HepG2 (cell line): ENCODE results near the gene TACO1. TPM values are rescaled to one million over a fixed set of nuclear protein-coding genes. Genes with fewer than 3 reads are reported as not detected.
A peak's percentile ranks its signal among the peaks of the same experiment; 100 is the strongest.

Experiments
- ATAC-seq: fragments of 200-7000 bp; cut with Tn5 transposase; 3 replicates; pipeline ENCODE4 v1.9.1; 2020; ENCODE audit warnings: mild to moderate bottlenecking, moderate library complexity
- BruUV-seq: library from RNA; stranded (reverse); fragments of 400-500 nt; replicated peaks from 2 replicates; lab custom pipeline; 2021; lab: Mats Ljungman, UMichigan
- CTCF ChIA-PET: fragments of 300-600 bp; formaldehyde crosslinking; extraction: SDS; loops from one replicate; lab custom pipeline; 2021; ENCODE audit warnings: low total read pairs, inconsistent platforms, low intra/inter-chr PET ratio; lab: Yijun Ruan, JAX
- POLR2A ChIA-PET: fragments of 350-600 bp; sonication (Branson Sonifier 250); formaldehyde crosslinking; loops from one replicate; lab custom pipeline; 2020; ENCODE audit warnings: antibody characterized with exemption, inconsistent platforms; lab: Yijun Ruan, JAX
- DNase-seq: peaks from one replicate; pipeline ENCODE4 v3.0.0-alpha.2; 2015; ENCODE audit warnings: low spot score
- FAIRE-seq: peaks from 3 replicates; lab custom pipeline; 2011; peaks lifted over from hg19 to GRCh38; lab: Jason Lieb, UNC
- H2AFZ ChIP-seq: one replicate; pipeline ENCODE4 v1.6.1; 2011; ENCODE audit warnings: low read length, inconsistent platforms
- H3K27ac ChIP-seq: fragments of 300-600 bp; 3 replicates; pipeline ENCODE4 v1.8.0; 2011; ENCODE audit warnings: mixed run types, mild to moderate bottlenecking, mixed read lengths, low read length, inconsistent platforms; ENCODE audit not compliant: insufficient read depth; ENCODE audit errors: extremely low read length
- H3K27me3 ChIP-seq, 2 experiments: fragments of 200-600 bp in 1 of 2; 2 replicates in 1 of 2; 3 replicates in 1 of 2; pipeline versions ENCODE4 v1.6.0 to v1.8.0; 2011; ENCODE audit warnings: low read length in 2 of 2, mild to moderate bottlenecking in 2 of 2, moderate library complexity in 2 of 2, inconsistent platforms in 1 of 2; ENCODE audit not compliant: insufficient read depth in 2 of 2, control insufficient read depth in 1 of 2
- H3K36me3 ChIP-seq, 2 experiments: fragments of 200-600 bp in 1 of 2; replicated peaks in 1 of 2; 2 replicates in 1 of 2; 3 replicates in 1 of 2; pipeline versions ENCODE4 v1.5.1 to v1.8.0; 2011; ENCODE audit warnings: low read length in 2 of 2, inconsistent platforms in 1 of 2; ENCODE audit not compliant: insufficient read depth in 2 of 2, control insufficient read depth in 1 of 2
- H3K4me1 ChIP-seq: 2 replicates; pipeline ENCODE4 v1.5.1; 2012; ENCODE audit warnings: low read length, inconsistent platforms; ENCODE audit not compliant: insufficient read depth
- H3K4me2 ChIP-seq: 2 replicates; pipeline ENCODE4 v1.6.0; 2011; ENCODE audit warnings: low read depth, low read length, inconsistent platforms
- H3K4me3 ChIP-seq, 3 experiments: fragments of 200-600 bp in 1 of 3; sonication (generic), shearing (Covaris generic) in 1 of 3; replicated peaks in 1 of 3; 2 replicates each; pipeline ENCODE4 v1.5.1; 2011 to 2016; ENCODE audit warnings: low read length in 3 of 3, inconsistent platforms in 2 of 3, low read depth in 2 of 3, mild to moderate bottlenecking in 2 of 3, control low read depth in 1 of 3, mixed read lengths in 1 of 3; ENCODE audit not compliant: insufficient read depth in 1 of 3
- H3K79me2 ChIP-seq: one replicate; pipeline ENCODE4 v1.6.1; 2011; ENCODE audit warnings: low read length, inconsistent platforms; ENCODE audit not compliant: insufficient read depth
- H3K9ac ChIP-seq: 2 replicates; pipeline ENCODE4 v1.6.0; 2011; ENCODE audit warnings: mild to moderate bottlenecking, low read depth, low read length, inconsistent platforms; ENCODE audit not compliant: insufficient read depth
- H3K9me3 ChIP-seq: 2 replicates; pipeline ENCODE4 v1.5.1; 2012; ENCODE audit warnings: mild to moderate bottlenecking, low read length
- H4K20me1 ChIP-seq: 2 replicates; pipeline ENCODE4 v1.6.0; 2011; ENCODE audit warnings: inconsistent platforms, mild to moderate bottlenecking, low read length, moderate library complexity; ENCODE audit not compliant: insufficient read depth
- KLF15 ChIP-seq: sonication (generic); formaldehyde crosslinking; IDR thresholded peaks from 2 replicates; pipeline ENCODE4 v1.8.1; 2023; ENCODE audit warnings: borderline replicate concordance, mild to moderate bottlenecking, inconsistent platforms, missing genetic modification reagents, mixed read lengths
- MED13 ChIP-seq: sonication (generic); formaldehyde crosslinking; IDR thresholded peaks from 2 replicates; pipeline ENCODE4 v1.5.0; 2020; ENCODE audit warnings: missing genetic modification reagents
- POLR2AphosphoS2 ChIP-seq: IDR thresholded peaks from 2 replicates; pipeline ENCODE4 v1.6.1; 2011; ENCODE audit warnings: low read depth, low read length, improper control_type of control experiment
- RCOR2 ChIP-seq: IDR thresholded peaks from 2 replicates; pipeline ENCODE4 v1.6.1; 2016; ENCODE audit warnings: missing biosample characterization, missing genetic modification reagents
- SRSF1 ChIP-seq: fragments of 200-400 bp; formaldehyde crosslinking; optimal IDR thresholded peaks from 2 replicates; pipeline ENCODE3; 2017; ENCODE audit warnings: mild to moderate bottlenecking, low read depth, low read length, moderate library complexity
- THYN1 ChIP-seq: sonication (generic); formaldehyde crosslinking; IDR thresholded peaks from 2 replicates; pipeline ENCODE4 v1.8.1; 2023; ENCODE audit warnings: low read depth, mild to moderate bottlenecking, moderate library complexity, missing genetic modification reagents, borderline replicate concordance
- ZNF263 ChIP-seq: sonication (generic); formaldehyde crosslinking; IDR thresholded peaks from 2 replicates; pipeline ENCODE4 v1.4.0; 2020; ENCODE audit warnings: missing genetic modification reagents
- ZNF652 ChIP-seq: IDR thresholded peaks from 2 replicates; pipeline ENCODE4 v1.6.1; 2016; ENCODE audit warnings: low read depth, borderline replicate concordance
- WGBS: methylation state at CpG from one replicate; pipeline ENCODE4 v1.1.6; 2017; ENCODE audit warnings: low lambda C conversion rate; 5-methylcytosine and 5-hydroxymethylcytosine counted together
- in situ Hi-C: cut with HindIII; loops from 2 replicates; pipeline ENCODE4 v1.10.0; 2017; ENCODE audit warnings: low pct_unique_long_range_greater_than_20kb; ENCODE audit not compliant: extremely low pct_ligation_motif_present
- intact Hi-C: fragments of 100-400 bp; cut with micrococcal nuclease; formaldehyde crosslinking; loops from one replicate; pipeline ENCODE4 v1.10.0; 2022; ENCODE audit not compliant: unreplicated experiment
- polyA plus RNA-seq, 8 experiments: library from polyadenylated mRNA; depleted of rRNA in 3 of 8; stranded (reverse) in 7 of 8; unstranded in 1 of 8; fragments of >200 nt; fragmentation: Illumina TruSeq in 4 of 8; extraction: Trizol in 4 of 8; gene quantifications; 2 replicates each; pipeline versions ENCODE4 v1.2.1 to v1.2.3, GENCODE V29; 2011 to 2016; ENCODE audit warnings: low read depth in 4 of 8, missing spikeins in 1 of 8, mixed read lengths in 1 of 8; ENCODE audit not compliant: insufficient read depth in 1 of 8
- total RNA-seq, 5 experiments: library from RNA; depleted of rRNA; stranded (reverse); fragments of >200 nt; fragmentation: Illumina TruSeq; extraction: Trizol; gene quantifications; 2 replicates each; pipeline ENCODE4 v1.2.3, GENCODE V29; 2016; ENCODE audit warnings: low read depth in 1 of 5
- TF ChIP-seq, protein P1 (sequence below): sonication (generic); formaldehyde crosslinking; IDR thresholded peaks from 2 replicates; pipeline ENCODE4 v1.4.0; 2020; ENCODE audit warnings: mild to moderate bottlenecking, missing genetic modification reagents
- TF ChIP-seq, protein P2 (sequence below): sonication (generic); formaldehyde crosslinking; IDR thresholded peaks from 2 replicates; pipeline ENCODE4 v1.5.1; 2020; ENCODE audit warnings: missing genetic modification reagents, mild to moderate bottlenecking, borderline replicate concordance
- TF ChIP-seq, protein P3 (sequence below): sonication (generic); formaldehyde crosslinking; IDR thresholded peaks from 2 replicates; pipeline ENCODE4 v1.5.1; 2020; ENCODE audit warnings: mild to moderate bottlenecking, missing genetic modification reagents, moderate library complexity

The TACO1 gene
- total and polyA plus RNA-seq, 2 of the 13 experiments (the other 11 are each of a cell fraction or from before 2014, with no cell fraction given), result 34.7 to 53.6 TPM

DNA sequence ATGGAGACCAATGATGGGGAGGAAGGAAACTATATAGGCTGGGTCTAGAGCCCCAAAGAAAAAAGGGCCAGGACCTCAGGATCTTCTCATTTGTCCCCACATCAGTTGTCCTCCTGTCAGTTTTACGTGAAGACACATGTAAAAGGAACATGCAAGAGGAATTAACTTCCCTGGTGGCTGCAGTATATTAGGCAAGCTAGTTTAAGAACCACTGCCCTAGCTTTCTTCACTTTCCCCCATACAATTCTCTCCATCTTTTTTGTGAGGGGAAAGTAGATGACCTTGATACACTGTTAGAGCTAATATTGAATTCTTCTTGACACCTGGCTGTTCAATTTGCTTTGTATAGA, 23.8 kb downstream of the TACO1 start:
- peaks cover 39% of the 10 kb centered on the region for H3K79me2 ChIP-seq
- ChIA-PET CTCF (no interaction called here), POLR2A (no interaction called here)
- FAIRE-seq (no peak), DNase-seq (no peak), ATAC-seq (no peak)
- TF ChIP-seq KLF15 (CRISPR knock-in tag) (no peak), ZNF652 (CRISPR knock-in tag) (no peak), SRSF1 (no peak), POLR2AphosphoS2 (no peak)
- TF ChIP-seq, protein P1, sequence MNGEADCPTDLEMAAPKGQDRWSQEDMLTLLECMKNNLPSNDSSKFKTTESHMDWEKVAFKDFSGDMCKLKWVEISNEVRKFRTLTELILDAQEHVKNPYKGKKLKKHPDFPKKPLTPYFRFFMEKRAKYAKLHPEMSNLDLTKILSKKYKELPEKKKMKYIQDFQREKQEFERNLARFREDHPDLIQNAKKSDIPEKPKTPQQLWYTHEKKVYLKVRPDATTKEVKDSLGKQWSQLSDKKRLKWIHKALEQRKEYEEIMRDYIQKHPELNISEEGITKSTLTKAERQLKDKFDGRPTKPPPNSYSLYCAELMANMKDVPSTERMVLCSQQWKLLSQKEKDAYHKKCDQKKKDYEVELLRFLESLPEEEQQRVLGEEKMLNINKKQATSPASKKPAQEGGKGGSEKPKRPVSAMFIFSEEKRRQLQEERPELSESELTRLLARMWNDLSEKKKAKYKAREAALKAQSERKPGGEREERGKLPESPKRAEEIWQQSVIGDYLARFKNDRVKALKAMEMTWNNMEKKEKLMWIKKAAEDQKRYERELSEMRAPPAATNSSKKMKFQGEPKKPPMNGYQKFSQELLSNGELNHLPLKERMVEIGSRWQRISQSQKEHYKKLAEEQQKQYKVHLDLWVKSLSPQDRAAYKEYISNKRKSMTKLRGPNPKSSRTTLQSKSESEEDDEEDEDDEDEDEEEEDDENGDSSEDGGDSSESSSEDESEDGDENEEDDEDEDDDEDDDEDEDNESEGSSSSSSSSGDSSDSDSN (CRISPR knock-in tag), result no peak
- in situ Hi-C loops, result no loop called here
- intact Hi-C loops, result loop anchor here (5.0 kb wide), 1 partner anchor 53 kb away; no protein-coding TSS in a partner anchor
- no peak overlapping the region for H2AFZ ChIP-seq
- peak overlapping the region; percentile 85 for H3K4me2 ChIP-seq
- H4K20me1 ChIP-seq, result peaks cover 7% of the 10 kb centered on the region; the same call in 1 of the 2 replicates
- 100% methylated on average over 1 of the region's 1 CpG for WGBS
- H3K27me3 ChIP-seq, result no peaks in the 10 kb centered on the region
- peaks cover 47% of the 10 kb centered on the region for H3K4me1 ChIP-seq
- H3K9me3 ChIP-seq, result no peaks in the 10 kb centered on the region
- H3K36me3 ChIP-seq, result 0 out of 5 replicates have a peak, but pooled peaks cover 0 to 3% of the 10 kb centered on the region in 2 experiments
- H3K4me3 ChIP-seq, result no peak overlapping the region
- BruUV-seq, result no TSS peak
- no peak overlapping the region for H3K9ac ChIP-seq
- H3K27ac ChIP-seq, result no peak overlapping the region

DNA sequence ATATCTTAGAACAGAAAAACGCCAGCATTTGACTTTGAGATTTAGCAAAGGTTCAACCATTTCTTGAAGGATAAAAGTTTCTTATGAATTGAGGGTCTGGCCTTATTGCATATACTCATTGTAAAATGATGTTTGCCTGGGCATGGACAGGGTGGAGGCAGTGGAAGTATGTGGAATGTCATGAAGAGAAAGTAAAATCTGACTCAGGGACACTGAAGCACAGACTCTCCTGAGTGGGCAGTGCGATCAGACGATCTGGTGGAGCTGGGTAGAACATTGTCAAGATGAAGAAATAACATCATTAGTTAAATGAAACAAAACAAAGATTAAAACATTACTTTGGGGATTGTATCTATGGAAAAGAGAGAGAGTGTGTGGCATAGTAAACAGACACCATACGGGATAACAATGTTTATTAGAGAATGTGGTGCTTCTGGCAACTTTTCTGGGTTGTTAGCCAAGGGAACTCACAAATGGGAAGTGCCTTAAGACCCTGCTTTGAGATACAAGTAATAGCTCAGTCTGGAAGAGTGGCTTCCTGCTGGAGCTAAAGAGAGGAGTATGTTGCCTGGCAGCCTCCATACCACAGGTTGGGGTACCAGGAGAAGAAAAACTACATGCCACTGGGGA, 26.0 kb downstream of the TACO1 start:
- Histone ChIP-seq H3K9ac (no peak overlapping the region), H3K4me1 (peaks cover 39% of the 10 kb centered on the region), H3K4me2 (no peak overlapping the region), H3K36me3 (peaks cover 0 to 3% of the 10 kb centered on the region in 2 experiments; a peak in 1 of 5 replicates), H3K4me3 (no peak overlapping the region), H3K27ac (no peak overlapping the region), H2AFZ (no peak overlapping the region), H3K27me3 (no peaks in the 10 kb centered on the region), H3K79me2 (peaks cover 39% of the 10 kb centered on the region), H4K20me1 (peaks cover 7% of the 10 kb centered on the region; the same call in 1 of the 2 replicates), H3K9me3 (no peaks in the 10 kb centered on the region)
- DNase-seq (no peak), FAIRE-seq (no peak), ATAC-seq (no peak)
- ChIA-PET CTCF (no interaction called here), POLR2A (no interaction called here)
- in situ Hi-C loops, result no loop called here
- WGBS, result 87% methylated on average over 4 of the region's 4 CpGs
- intact Hi-C loops, result no loop called here
- BruUV-seq, result no TSS peak
- TF ChIP-seq RCOR2 (CRISPR knock-in tag) (no peak), MED13 (no peak), THYN1 (CRISPR knock-in tag) (no peak), ZNF263 (CRISPR knock-in tag) (no peak)
- TF ChIP-seq, protein P2, sequence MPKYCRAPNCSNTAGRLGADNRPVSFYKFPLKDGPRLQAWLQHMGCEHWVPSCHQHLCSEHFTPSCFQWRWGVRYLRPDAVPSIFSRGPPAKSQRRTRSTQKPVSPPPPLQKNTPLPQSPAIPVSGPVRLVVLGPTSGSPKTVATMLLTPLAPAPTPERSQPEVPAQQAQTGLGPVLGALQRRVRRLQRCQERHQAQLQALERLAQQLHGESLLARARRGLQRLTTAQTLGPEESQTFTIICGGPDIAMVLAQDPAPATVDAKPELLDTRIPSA (CRISPR knock-in tag), result no peak
- TF ChIP-seq, protein P3, sequence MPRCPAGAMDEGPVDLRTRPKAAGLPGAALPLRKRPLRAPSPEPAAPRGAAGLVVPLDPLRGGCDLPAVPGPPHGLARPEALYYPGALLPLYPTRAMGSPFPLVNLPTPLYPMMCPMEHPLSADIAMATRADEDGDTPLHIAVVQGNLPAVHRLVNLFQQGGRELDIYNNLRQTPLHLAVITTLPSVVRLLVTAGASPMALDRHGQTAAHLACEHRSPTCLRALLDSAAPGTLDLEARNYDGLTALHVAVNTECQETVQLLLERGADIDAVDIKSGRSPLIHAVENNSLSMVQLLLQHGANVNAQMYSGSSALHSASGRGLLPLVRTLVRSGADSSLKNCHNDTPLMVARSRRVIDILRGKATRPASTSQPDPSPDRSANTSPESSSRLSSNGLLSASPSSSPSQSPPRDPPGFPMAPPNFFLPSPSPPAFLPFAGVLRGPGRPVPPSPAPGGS (CRISPR knock-in tag), result no peak
